NCI-H2107 (cell line): ENCODE measurements around the gene SUN1.

Experiments used
- DNase-seq: peaks from one replicate; lab custom pipeline; 2025; lab: John Stamatoyannopoulos, UW

SUN1 gene

GRCh38 chr7:805261-805660 lies 27.0 kb upstream of the SUN1 start:
- no peak for DNase-seq

DNA sequence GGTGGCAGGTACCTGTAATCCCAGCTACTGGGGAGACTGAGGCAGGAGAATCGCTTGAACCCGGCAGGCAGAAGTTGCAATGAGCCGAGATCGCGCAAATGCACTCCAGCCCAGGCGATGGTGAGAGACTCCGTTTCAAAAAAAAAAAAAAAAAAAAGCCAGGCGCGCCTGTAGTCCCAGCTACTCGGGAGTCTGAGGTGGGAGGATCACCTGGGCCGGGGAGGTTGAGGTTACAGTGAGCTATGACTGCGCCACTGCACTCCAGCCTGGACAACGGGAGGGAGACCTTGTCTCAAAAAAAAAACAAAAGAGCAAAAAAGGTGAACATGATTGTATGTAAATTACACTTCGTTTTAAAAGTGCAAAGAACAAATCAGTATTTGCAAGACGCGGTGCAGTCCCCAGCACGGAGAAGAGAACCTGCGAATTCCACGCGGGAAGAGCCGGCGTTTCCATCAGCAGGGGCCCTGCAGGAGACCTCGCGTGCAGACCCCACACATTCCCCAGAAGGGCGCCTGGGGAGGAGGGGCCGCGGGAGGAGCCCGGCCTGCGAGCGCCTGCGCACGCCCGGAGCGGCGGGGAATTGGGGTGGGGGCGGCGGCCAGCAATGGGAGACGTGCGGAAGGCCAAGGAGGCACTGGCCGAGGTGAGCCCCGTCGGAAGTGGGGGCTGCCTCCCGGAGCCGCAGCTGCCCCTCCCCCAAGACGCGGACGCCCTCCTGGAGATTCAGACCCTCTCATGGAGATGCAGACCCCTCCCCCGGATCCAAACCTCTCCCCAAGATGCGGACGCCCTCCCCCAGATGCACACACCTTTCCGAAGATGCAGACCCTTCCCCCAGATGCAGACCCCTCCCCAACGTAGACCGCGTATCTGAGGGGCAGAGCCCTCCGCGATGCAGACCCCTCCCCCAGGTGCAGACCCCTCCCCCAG lies 16.7 kb upstream of the SUN1 start:
- DNase-seq = no peak

GRCh38 chr7:816300-816750 lies 16.0 kb upstream of the SUN1 start:
- DNase-seq = peak; percentile 99

DNA sequence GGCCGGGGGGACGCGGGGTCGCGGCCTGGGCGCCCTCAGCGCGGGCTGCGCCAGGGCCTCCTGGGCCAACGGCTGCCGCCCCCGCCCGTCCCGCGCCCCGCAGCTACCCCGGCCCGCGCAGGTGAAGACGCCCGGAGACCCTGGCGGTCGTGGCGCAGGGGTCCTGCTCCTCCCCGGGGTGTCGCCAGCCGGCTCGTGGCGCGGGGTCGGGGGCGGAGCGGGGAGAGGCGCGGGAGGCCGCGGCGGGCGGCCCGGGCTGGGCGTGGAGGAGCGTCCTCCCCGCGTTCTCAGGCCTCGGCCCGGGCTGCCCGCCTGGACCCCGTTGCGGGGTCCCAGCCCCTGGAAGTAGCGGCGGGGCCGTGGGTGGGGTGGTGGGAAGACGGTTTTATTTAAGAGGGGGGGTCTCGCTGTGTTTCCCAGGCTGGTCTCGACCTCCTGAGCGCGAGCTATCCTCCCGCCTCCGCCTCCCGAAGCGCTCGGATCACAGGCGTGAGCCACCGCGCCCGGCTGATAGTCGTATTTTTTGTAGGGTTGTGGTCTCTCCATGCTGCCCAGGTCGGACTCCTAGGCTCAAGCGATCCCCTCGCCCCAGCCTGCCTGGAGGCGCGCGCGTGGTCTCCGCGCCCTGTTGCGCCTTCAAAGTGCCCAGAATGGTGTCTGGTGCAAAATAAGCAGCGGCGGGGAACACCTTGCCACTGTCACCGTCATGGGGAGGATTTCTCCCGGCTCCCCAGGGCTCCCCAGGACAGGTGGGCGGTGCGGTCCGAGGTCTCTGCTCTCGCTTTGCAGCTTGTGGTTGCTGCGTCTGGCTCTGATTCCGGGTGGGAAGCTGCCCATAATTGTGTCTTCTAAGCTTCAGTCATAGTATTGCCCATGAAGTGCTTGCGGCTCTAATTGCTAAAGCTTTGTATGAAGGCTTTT lies 15.3 kb upstream of the SUN1 start:
- peak; percentile 47 for DNase-seq

GRCh38 chr7:818031-818699 lies 14.1 kb upstream of the SUN1 start:
- no peak for DNase-seq

DNA sequence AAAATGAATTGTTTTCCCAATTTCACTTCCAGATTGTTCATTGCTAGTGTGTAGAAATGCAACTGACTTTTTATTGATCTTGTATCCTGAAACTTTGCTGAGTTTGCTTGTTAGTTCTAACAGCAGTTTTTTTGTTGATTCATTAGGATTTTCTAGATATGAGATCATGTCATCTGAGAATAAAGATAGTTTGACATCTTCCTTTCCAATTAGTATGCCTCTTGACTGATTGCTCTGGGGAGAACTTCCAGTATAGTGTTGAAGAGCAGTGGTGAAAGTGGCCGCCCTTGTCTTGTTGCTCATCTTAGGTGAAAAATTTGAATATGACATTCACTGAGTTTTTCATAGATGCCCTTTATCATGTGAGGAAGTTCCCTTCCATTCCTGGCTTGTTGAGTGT lies 11.9 kb upstream of the SUN1 start:
- DNase-seq = no peak

DNA sequence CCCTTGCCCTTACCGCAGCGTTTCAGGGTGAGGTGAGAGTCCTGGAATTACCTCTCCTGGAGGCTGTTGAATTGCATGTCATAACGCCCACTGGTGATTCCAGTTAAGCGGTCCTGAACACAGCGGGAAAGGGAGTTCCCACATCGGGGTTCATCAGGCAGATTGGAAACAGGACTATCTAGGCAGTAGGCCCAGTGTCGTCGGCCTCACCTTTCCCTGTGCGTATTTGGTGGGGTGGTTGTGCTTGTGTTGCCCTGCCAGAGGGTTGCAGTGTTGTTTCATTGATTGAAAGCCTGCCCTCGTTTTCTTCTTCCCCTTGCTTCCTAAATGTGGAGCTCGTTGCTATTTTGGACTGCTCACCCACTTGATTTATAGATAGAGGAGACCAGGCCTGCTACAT lies 10.6 kb upstream of the SUN1 start:
- DNase-seq = no peak

- no peak for DNase-seq
These were observed 9.5 kb upstream of the SUN1 start for GRCh38 chr7:822692-823276.

- no peak for DNase-seq
These were observed 8.6 kb upstream of the SUN1 start for GRCh38 chr7:823649-824048.

DNA sequence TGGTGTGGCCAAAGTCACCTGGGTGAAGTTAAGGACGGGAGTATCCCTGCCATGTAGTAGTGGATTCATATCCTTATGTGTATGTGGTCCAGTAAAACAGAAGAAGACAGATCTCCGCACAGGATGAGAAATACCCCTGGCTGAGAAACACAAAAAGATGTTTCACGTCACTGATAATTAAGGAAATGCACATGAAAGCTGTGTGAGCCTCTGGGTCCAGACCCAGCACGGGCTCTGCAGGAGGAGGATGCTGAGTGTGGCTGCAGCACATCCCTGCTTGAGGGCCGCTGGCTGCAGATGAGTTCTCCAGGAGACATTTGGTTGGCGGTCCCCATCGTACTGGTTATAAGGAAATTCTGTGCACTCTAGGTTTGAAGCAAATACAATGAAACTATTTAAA lies 8.2 kb upstream of the SUN1 start:
- no peak for DNase-seq

DNA sequence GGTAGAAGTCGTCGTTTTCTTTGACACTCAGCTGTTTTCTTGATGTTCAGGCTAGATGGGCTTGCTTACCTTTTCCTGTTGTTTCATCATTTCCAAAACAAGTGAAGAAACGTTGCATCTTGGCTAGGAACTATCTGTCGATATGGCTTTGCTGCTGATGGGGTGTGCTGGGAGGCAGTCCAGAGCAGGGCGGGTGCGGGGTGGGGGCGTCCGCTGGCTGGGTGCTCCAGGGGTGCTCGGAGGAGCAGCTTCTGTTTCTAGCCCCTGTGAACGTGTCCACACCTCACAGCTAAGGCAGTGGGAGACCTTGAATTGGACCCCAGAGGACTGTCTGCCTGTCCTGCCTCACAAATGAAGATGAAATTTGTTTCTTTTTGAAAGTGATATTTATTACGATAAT lies 7.6 kb upstream of the SUN1 start:
- no peak for DNase-seq

GRCh38 chr7:825386-825785 lies 6.9 kb upstream of the SUN1 start:
- no peak for DNase-seq

DNA sequence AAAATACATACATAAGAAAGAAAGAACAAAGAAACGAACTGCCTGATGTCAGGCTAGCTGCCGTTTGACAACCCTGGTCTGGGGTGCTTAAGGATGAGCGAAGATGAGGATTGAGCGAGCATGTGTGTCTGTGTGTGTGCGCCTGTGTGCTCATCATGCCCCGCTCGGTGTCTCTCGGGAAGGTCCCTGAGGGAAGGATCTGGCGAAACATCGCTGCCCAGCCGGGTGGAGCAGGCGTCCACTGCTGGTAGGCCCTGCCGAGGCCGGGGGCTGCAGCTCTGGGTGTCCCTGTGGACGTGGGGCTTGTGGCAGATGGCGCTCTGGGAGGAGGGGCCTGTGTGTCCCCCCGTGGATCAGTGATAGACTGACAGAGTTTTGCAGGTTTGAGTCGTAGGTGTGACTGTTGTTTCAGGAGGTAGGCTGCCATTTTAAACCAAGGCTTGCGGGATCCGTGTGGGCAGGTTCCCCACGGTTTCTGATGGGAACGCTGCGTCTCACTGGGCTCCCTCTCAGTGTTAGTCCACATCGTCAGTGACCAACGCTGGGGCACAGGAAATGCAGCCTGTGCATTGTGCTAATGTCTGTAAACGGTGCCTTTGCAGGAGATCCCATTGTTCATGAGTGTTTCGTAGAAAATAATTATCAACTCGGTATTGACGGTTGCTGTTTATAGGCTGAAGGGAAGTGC lies 5.9 kb upstream of the SUN1 start:
- no peak for DNase-seq

- peak; percentile 74 for DNase-seq
These were observed 3.3 kb upstream of the SUN1 start for GRCh38 chr7:828793-829561.

DNA sequence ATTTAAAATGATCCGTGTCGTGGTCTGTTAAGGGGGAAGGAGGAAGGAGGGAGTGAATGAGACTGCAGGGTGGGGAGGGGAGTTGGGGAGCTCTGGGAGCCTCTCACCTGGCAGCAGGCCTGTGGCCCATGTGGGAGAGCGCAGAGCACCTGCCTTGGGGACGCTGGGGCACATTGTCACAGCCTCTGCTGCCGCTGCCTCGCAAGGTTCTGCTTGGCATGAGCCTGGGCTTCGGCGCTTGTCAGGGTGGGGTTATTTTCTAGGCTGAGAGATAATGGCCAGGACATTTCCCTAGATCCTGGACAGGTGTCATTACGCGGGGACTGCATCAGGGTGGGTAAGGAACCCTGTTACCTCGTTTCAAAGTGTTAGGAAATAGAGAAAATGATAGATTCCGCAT lies 2.2 kb upstream of the SUN1 start:
- peak; percentile 87 for DNase-seq

- no peak for DNase-seq
These were observed 595 bp upstream of the SUN1 start for GRCh38 chr7:831596-832166.

DNA sequence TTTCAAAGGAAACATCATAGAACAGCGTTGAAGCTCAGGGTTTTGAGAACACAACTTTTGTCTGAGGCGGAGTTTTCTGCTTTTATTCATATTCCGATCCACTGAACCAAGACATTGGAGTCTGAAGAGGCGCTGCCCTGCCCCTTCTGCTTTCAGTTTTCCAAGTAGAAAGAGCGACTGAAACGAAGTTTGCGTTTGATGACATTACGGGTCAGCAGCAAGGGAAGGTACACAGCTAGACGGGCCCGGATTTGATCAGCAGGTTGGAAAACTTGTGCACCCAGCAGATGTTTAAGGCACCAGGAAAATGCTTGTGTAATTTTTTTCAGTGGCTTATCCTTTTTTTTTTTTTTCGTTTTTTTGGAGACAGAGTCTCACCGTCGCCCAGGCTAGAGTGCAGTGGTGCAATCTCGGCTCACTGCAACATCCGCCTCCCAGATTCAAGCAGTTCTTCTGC lies 720 bp downstream of the SUN1 start:
- no peak for DNase-seq

DNA sequence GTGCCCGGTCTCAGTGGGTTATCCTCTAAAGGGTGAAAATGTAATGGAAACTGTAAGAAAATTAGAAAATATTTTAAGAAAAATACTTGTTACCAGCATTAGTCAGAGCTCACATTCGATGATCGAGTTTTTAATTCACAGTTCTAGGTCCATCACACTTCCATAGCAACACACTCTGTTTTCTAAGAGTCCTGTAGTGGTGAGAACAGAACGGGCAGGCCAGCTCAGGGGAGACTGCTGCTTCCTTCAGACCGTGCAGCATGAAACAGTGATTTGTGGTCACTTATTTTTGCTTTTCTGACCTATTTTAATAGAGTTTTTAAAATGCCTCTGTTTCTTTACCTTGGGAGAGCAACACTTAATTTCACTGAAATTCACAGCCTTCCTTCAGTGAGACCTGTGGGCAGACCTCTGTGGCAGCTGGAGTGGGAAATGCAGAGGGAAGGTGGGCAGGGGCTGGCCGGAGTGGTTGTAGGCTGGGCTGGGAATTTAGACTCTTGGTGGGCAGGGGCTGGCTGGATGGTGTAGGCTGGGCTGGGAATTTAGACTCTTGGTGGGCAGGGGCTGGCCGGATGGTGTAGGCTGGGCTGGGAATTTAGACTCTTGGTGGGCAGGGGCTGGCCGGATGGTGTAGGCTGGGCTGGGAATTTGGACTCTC lies 1.5 kb downstream of the SUN1 start:
- no peak for DNase-seq

DNA sequence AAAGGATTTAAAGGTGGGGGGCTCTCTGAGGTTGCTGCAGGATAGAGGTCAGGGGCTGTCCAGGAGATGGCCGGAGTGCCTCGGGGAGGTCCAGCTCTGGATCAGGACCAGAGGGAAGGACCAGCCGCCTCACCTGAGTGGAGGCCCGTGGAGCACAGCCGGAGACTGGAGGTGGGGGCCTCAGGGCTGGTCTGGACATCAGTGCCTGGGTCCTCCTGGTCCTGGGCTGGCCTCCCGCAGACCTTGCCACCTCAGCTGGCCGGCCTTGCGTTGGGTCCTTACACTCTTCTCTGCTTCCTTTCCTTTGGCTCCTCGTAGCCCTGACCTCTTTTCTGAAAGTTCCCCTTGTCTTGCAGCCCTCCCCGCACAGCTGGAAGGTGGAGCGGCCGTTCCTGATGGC lies 2.0 kb downstream of the SUN1 start:
- DNase-seq = no peak

- no peak for DNase-seq
These were observed 2.7 kb downstream of the SUN1 start for GRCh38 chr7:835021-835420.
